Small intestine (tissue), 7 donors: ENCODE data around the gene TMEM121. TPM values are rescaled to one million over a fixed set of nuclear protein-coding genes. Genes with fewer than 3 reads are reported as not detected.

Source experiments
- DNase-seq, 2 donors: peaks; one replicate each; pipeline versions ENCODE4 v3.0.0 to v3.0.0-alpha.2; 2013
- FAIRE-seq: peaks from 2 replicates; lab custom pipeline; 2012; peaks lifted over from hg19 to GRCh38; lab: Jason Lieb, UNC
- H3K27ac ChIP-seq, 3 donors: one replicate each; pipeline ENCODE4 v1.5.1; 2013; ENCODE audit warnings: low read length in 2 of 3, mild to moderate bottlenecking in 2 of 3, control low read depth in 1 of 3, inconsistent platforms in 1 of 3, low read depth in 1 of 3, moderate library complexity in 1 of 3
- H3K27me3 ChIP-seq, 3 donors: one replicate each; pipeline ENCODE4 v1.6.1; 2013; ENCODE audit warnings: low read length in 3 of 3, inconsistent platforms in 1 of 3; ENCODE audit not compliant: control insufficient read depth in 3 of 3, insufficient read depth in 3 of 3
- H3K36me3 ChIP-seq, 3 donors: one replicate each; pipeline ENCODE4 v1.6.1; 2013; ENCODE audit warnings: low read length in 3 of 3, inconsistent platforms in 1 of 3, low read depth in 1 of 3, mild to moderate bottlenecking in 1 of 3, moderate library complexity in 1 of 3; ENCODE audit not compliant: control insufficient read depth in 3 of 3, insufficient read depth in 2 of 3
- H3K4me1 ChIP-seq, 3 donors: one replicate each; pipeline ENCODE4 v1.6.1; 2013; ENCODE audit warnings: low read length in 2 of 3, inconsistent platforms in 1 of 3, low read depth in 1 of 3, mild to moderate bottlenecking in 1 of 3, moderate library complexity in 1 of 3; ENCODE audit not compliant: control insufficient read depth in 3 of 3, insufficient read depth in 2 of 3
- H3K4me3 ChIP-seq, 3 donors: one replicate each; pipeline ENCODE4 v1.5.1; 2013; ENCODE audit warnings: low read length in 3 of 3, control low read depth in 1 of 3, inconsistent platforms in 1 of 3, low read depth in 1 of 3, mild to moderate bottlenecking in 1 of 3, moderate library complexity in 1 of 3
- H3K9me3 ChIP-seq, 2 donors: one replicate each; pipeline ENCODE4 v1.6.1; 2013; ENCODE audit warnings: low read depth in 1 of 2, low read length in 1 of 2; ENCODE audit not compliant: control insufficient read depth in 2 of 2, insufficient read depth in 1 of 2
- WGBS, 3 donors: extraction: QIAGEN DNeasy Blood & Tissue Kit; methylation state at CpG; one replicate each; pipeline ENCODE4 v1.1.7; 2013; 5-methylcytosine and 5-hydroxymethylcytosine counted together
- polyA plus RNA-seq, 4 donors: library from polyadenylated mRNA; stranded (reverse) in 3 of 4; unstranded in 1 of 4; fragments of 200-250 nt in 3 of 4; fragments of 120-200 nt in 1 of 4; gene quantifications; one replicate each; pipeline versions ENCODE4 v1.2.1 to v1.2.3, GENCODE V29; 2013
- donor health status: healthy with polysubstance abuse.
- donor health status: control.
- donor health status: control.
- donor health status: Bipolar disorder and iron deficiency.
- donor health status: healthy.

TMEM121 gene
- polyA plus RNA-seq, 4 donors: 1.5 to 2.0 TPM; not detected in 2

- H3K27ac ChIP-seq: peak overlapping the region; percentile 61 to 98 (median 95)
- H3K9me3 ChIP-seq: no peaks in the 10 kb centered on the region
- H3K36me3 ChIP-seq: peaks cover 0 to 8% (median 0%) of the 10 kb centered on the region in 3 donors
- H3K27me3 ChIP-seq: peaks cover 0 to 23% (median 4%) of the 10 kb centered on the region in 3 donors
- no peak for FAIRE-seq
- H3K4me1 ChIP-seq: peaks cover 2 to 63% (median 7%) of the 10 kb centered on the region in 3 donors
- 1 to 2% (median 2%) methylated on average over 35 of the region's 35 CpGs for WGBS, 3 donors
- peak; percentile 86 to 95 for DNase-seq
- peak overlapping the region; percentile 11 to 41 (median 19) for H3K4me3 ChIP-seq
These were observed 45.3 kb upstream of the TMEM121 start for GRCh38 chr14:105480807-105481801.

- 0 to 2% (median 1%) methylated on average over 18 of the region's 18 CpGs for WGBS, 3 donors
- Histone ChIP-seq H3K27me3 (peaks cover 0 to 29% (median 4%) of the 10 kb centered on the region in 3 donors), H3K4me3 (no peak overlapping the region), H3K27ac (peak overlapping the region; percentile 64 to 98 (median 95)), H3K4me1 (peaks cover 2 to 63% (median 7%) of the 10 kb centered on the region in 3 donors), H3K9me3 (no peaks in the 10 kb centered on the region), H3K36me3 (peaks cover 0 to 8% (median 0%) of the 10 kb centered on the region in 3 donors)
- DNase-seq (peak; percentile 96 to 99), FAIRE-seq (no peak)
These were observed 44.4 kb upstream of the TMEM121 start for GRCh38 chr14:105481886-105482457.

GRCh38 chr14:105482486-105483110 lies 43.8 kb upstream of the TMEM121 start:
- DNase-seq (no peak), FAIRE-seq (no peak)
- WGBS, 3 donors: 52 to 66% (median 63%) methylated on average over 18 of the region's 18 CpGs
- Histone ChIP-seq H3K27me3 (peaks cover 0 to 26% (median 4%) of the 10 kb centered on the region in 3 donors), H3K9me3 (no peaks in the 10 kb centered on the region), H3K4me1 (peaks cover 2 to 59% (median 7%) of the 10 kb centered on the region in 3 donors), H3K4me3 (no peak overlapping the region), H3K36me3 (peaks cover 0 to 8% (median 0%) of the 10 kb centered on the region in 3 donors), H3K27ac (peak overlapping the region; percentile 64 to 98 (median 95))

- H3K27me3 ChIP-seq: peaks cover 0 to 20% (median 4%) of the 10 kb centered on the region in 3 donors
- FAIRE-seq (no peak), DNase-seq (peak; percentile 44 to 58)
- 35 to 59% (median 53%) methylated on average over 16 to 18 of the region's 18 CpGs for WGBS, 3 donors
- peak overlapping the region in 2 of 3 donors; percentile 95 to 98 for H3K27ac ChIP-seq
- peaks cover 0 to 8% (median 0%) of the 10 kb centered on the region in 3 donors for H3K36me3 ChIP-seq
- H3K4me3 ChIP-seq: no peak overlapping the region
- H3K4me1 ChIP-seq: peaks cover 2 to 65% (median 7%) of the 10 kb centered on the region in 3 donors
- H3K9me3 ChIP-seq: no peaks in the 10 kb centered on the region
These were observed 42.9 kb upstream of the TMEM121 start for GRCh38 chr14:105483300-105484068.

- WGBS, 3 donors: 63 to 72% (median 69%) methylated on average over 20 of the region's 20 CpGs
- Histone ChIP-seq H3K9me3 (no peaks in the 10 kb centered on the region), H3K4me3 (no peak overlapping the region), H3K27ac (peak overlapping the region in 1 of 3 donors; percentile 98), H3K27me3 (peaks cover 0 to 17% (median 4%) of the 10 kb centered on the region in 3 donors), H3K36me3 (peaks cover 0 to 6% (median 0%) of the 10 kb centered on the region in 3 donors), H3K4me1 (peaks cover 2 to 71% (median 7%) of the 10 kb centered on the region in 3 donors)
- DNase-seq: peak in 1 of 2 donors; percentile 54
- FAIRE-seq: no peak
These were observed 42.0 kb upstream of the TMEM121 start for GRCh38 chr14:105484069-105484996.

- no peak for FAIRE-seq
- H3K9me3 ChIP-seq: no peaks in the 10 kb centered on the region
- no peak overlapping the region for H3K4me3 ChIP-seq
- no peak for DNase-seq
- H3K27ac ChIP-seq: peak overlapping the region in 1 of 3 donors; percentile 96
- H3K36me3 ChIP-seq: peaks cover 0 to 2% (median 0%) of the 10 kb centered on the region in 3 donors
- peaks cover 2 to 73% (median 7%) of the 10 kb centered on the region in 3 donors for H3K4me1 ChIP-seq
- 78 to 85% (median 84%) methylated on average over 14 to 16 of the region's 16 CpGs for WGBS, 3 donors
- H3K27me3 ChIP-seq: peaks cover 0 to 11% (median 0%) of the 10 kb centered on the region in 3 donors
These were observed 41.4 kb upstream of the TMEM121 start for GRCh38 chr14:105484997-105485393.

GRCh38 chr14:105485739-105486162 lies 40.6 kb upstream of the TMEM121 start:
- H3K4me3 ChIP-seq: no peak overlapping the region
- FAIRE-seq (no peak), DNase-seq (peak; percentile 51 to 69)
- WGBS, 3 donors: 16 to 35% (median 31%) methylated on average over 11 to 12 of the region's 12 CpGs
- peaks cover 2 to 67% (median 7%) of the 10 kb centered on the region in 3 donors for H3K4me1 ChIP-seq
- peaks cover 0 to 10% (median 0%) of the 10 kb centered on the region in 3 donors for H3K27me3 ChIP-seq
- peak overlapping the region in 1 of 3 donors; percentile 96 for H3K27ac ChIP-seq
- H3K9me3 ChIP-seq: no peaks in the 10 kb centered on the region
- peaks cover 0 to 2% (median 0%) of the 10 kb centered on the region in 3 donors for H3K36me3 ChIP-seq
